HL-60 (cell line): ENCODE data around the gene SLC9A3.

Experiments
- GABPA ChIP-seq: IDR thresholded peaks from 2 replicates; pipeline ENCODE4 v1.6.1; 2012; ENCODE audit warnings: low read depth
- POLR2AphosphoS5 ChIP-seq: IDR thresholded peaks from 2 replicates; pipeline ENCODE4 v1.6.1; 2012; ENCODE audit warnings: low read depth
- REST ChIP-seq: IDR thresholded peaks from 2 replicates; pipeline ENCODE4 v1.6.1; 2012; ENCODE audit warnings: low read depth; ENCODE audit not compliant: insufficient replicate concordance
- SPI1 ChIP-seq: IDR thresholded peaks from 2 replicates; pipeline ENCODE4 v1.6.1; 2012; ENCODE audit warnings: low read depth, mild to moderate bottlenecking, borderline replicate concordance
- TF ChIP-seq, protein P1 (sequence below): IDR thresholded peaks from one replicate; pipeline ENCODE4 v1.5.1; 2011; ENCODE audit warnings: low read length, control low read depth, inconsistent platforms; ENCODE audit not compliant: insufficient read depth

DNA sequence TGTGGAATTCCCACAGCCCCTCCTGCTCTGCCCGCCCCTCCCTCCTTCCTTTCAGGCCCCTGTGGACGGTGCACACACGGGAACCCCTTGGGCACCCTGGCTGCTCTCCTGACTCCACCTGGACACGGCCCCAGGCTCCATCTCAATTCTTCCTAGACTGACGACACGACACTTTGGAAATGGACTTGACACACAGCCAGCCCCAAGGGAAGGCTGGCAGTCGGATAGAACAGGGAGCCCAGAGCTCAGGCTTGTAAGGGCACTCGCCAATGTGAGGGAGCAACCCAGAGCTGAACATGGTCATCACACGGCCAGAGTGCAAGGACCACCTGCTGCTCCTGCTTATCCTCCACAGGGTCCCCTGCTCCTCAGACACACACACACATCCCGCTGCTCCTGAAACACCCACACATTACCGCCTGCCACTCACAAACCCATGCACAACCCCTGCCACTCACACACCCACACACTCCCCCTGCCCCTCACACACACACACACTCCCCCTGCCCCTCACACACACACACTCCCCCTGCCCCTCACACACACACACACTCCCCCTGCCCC, 8.9 kb downstream of the SLC9A3 start:
- TF ChIP-seq, protein P1, sequence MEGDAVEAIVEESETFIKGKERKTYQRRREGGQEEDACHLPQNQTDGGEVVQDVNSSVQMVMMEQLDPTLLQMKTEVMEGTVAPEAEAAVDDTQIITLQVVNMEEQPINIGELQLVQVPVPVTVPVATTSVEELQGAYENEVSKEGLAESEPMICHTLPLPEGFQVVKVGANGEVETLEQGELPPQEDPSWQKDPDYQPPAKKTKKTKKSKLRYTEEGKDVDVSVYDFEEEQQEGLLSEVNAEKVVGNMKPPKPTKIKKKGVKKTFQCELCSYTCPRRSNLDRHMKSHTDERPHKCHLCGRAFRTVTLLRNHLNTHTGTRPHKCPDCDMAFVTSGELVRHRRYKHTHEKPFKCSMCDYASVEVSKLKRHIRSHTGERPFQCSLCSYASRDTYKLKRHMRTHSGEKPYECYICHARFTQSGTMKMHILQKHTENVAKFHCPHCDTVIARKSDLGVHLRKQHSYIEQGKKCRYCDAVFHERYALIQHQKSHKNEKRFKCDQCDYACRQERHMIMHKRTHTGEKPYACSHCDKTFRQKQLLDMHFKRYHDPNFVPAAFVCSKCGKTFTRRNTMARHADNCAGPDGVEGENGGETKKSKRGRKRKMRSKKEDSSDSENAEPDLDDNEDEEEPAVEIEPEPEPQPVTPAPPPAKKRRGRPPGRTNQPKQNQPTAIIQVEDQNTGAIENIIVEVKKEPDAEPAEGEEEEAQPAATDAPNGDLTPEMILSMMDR = no peak
- no peak for TF ChIP-seq POLR2AphosphoS5
- TF ChIP-seq REST = no peak
- TF ChIP-seq GABPA = no peak
- TF ChIP-seq SPI1 = no peak
